Measurements from ENCODE around the gene LRMDA.

The LRMDA gene

DNA sequence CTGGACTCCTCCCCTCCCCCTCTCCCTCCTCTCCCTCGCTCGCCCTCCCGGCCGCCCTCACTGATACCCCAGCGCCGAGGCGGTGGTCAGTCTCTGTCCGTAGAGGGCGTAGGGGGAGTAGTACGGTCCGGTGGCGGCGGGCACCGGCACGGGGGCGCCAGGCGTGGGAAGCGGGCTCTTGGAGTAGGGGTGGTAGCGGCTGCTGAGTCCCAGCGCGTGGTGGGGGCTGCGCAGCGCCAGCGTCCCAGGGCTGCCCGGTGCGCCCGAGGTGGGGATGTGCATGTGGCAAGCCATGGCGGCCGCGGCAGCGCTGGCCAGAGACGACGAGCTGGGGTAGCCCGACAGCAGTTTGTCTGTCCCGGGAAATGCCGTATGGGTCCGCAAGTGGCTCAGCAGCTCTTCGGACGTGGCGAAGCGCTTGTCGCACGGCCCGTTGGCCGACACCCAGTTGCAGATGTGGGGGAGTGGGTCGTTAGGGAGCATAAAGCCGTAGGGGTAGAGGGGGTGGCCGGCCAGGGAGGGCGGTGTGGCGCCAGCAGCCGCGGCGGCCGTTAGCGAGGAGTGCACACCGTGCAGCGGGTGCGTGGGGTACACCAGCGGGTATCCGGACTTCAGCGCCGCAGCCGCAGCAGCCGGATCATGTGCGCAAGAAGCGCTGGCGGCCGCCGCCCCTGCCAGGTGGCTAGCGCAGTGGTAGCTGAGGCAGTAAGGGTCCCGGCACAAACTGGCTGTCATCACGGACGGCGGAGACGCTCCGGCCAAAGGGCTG is 32.5 kb upstream of the LRMDA start:
- no peak for TF ChIP-seq ZNF274 (IDR thresholded peaks at IDR 0.05; ENCODE audit: low read depth, low read length)
- no peak overlapping the region for H3K4me3 ChIP-seq (ENCODE audit: low read length)

DNA sequence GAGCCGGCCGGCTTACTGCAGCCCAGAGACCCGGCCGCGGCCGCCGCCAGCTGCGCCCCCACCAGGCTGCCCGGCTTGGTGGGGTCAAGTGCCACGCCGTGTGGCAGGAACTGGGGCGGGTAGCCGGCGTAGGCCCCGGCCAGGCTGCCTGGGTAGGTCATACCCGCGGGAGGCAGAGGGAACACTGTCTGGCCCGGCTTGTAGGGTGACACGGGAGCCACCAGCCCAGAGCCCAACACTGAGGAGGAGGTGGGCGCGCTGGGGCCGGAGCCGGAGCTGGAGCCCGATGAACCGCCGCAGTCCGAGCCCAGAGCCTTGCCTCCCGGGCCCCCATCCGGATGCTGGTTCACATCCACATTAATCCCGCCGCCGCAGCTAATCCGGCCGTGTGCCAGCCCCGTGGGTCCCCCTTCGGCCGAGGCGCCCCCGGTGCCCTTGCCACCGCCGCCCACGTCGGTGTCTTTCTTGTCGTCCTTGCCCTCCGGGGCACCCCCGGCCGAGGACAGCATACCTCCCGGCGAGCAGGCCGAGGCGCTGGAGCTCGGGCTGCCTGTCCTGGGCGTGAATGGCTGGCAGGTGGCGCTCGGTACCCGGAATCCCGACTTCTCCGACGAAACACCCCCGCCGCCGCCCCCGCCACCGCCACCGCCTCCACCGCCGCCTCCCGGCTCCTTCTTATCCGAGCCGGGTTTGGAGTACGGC is 31.8 kb upstream of the LRMDA start:
- TF ChIP-seq ZNF274 (IDR thresholded peaks at IDR 0.05; ENCODE audit: low read depth, low read length), result no peak
- peak overlapping the region; percentile 66; the same call in 1 of the 2 replicates for H3K4me3 ChIP-seq (ENCODE audit: low read length)

- no peak for TF ChIP-seq ZNF274 (IDR thresholded peaks at IDR 0.05; ENCODE audit: low read depth, low read length)
- peak overlapping the region; percentile 66 for H3K4me3 ChIP-seq (ENCODE audit: low read length)
These were observed 31.2 kb upstream of the LRMDA start for GRCh38 chr10:75400163-75400770.

- H3K4me3 ChIP-seq (ENCODE audit: low read length), result peak overlapping the region; percentile 66
- no peak for TF ChIP-seq ZNF274 (IDR thresholded peaks at IDR 0.05; ENCODE audit: low read depth, low read length)
These were observed 30.5 kb upstream of the LRMDA start for GRCh38 chr10:75400771-75401568.

GRCh38 chr10:75401569-75402485 is 29.6 kb upstream of the LRMDA start, which contains the start of gene ZNF503:
ZNF503 (minus strand) TSS chr10:75401764; CDS start chr10:75401419, 345 bp downstream.
- peak within 1 kb of the TSS; percentile 66 for H3K4me3 ChIP-seq (ENCODE audit: low read length)
- TF ChIP-seq ZNF274 (IDR thresholded peaks at IDR 0.05; ENCODE audit: low read depth, low read length), result no peak

GRCh38 chr10:75402486-75403143 is 28.8 kb upstream of the LRMDA start:
- H3K4me3 ChIP-seq (ENCODE audit: low read length), result peak overlapping the region; percentile 30
- TF ChIP-seq ZNF274 (IDR thresholded peaks at IDR 0.05; ENCODE audit: low read depth, low read length), result no peak

DNA sequence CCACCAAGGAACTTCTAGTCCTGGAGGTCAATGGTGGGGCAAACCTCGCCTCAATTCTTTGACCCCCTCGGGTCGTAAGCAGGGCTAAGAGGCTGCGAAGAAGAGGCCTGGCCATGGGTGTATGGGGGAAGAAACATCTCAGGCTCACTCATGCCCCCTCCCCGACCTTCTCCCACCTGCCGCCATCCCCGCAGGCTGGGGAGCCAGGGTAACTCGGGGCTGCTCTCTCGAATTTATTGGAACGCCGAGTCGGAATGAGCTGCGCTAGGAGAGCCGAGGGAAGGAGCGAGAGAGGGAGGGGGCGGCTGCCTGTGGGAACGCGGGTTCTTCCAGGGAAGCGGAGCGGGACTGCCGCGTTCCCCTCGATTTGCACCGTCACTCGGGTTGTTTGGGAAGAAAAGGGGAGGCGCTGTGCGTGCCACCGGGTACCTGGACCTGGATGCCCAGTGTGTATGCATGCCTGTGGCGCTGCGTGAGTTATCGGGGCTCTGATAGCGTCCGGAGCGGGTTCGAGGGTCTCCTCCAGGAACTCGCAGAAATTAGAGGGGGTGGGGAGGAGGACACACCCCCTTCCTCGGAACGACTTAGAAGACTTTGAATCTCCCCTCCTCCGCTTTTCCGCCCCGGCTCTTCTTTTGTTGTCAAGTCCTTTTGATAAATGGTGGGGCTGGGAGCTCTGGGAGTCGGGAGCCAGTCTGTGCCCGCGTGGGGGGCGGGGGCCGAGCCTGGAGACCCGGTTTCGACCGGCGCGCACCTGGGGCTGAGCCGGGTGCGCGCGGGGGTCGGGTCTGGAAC is 28.1 kb upstream of the LRMDA start:
- no peak for TF ChIP-seq ZNF274 (IDR thresholded peaks at IDR 0.05; ENCODE audit: low read depth, low read length)
- peak overlapping the region; percentile 30 for H3K4me3 ChIP-seq (ENCODE audit: low read length)

- TF ChIP-seq ZNF274 (IDR thresholded peaks at IDR 0.05; ENCODE audit: low read depth, low read length), result no peak
- peak overlapping the region; percentile 4 for H3K4me3 ChIP-seq (ENCODE audit: low read length)
These were observed 27.2 kb upstream of the LRMDA start for GRCh38 chr10:75403939-75404814.

DNA sequence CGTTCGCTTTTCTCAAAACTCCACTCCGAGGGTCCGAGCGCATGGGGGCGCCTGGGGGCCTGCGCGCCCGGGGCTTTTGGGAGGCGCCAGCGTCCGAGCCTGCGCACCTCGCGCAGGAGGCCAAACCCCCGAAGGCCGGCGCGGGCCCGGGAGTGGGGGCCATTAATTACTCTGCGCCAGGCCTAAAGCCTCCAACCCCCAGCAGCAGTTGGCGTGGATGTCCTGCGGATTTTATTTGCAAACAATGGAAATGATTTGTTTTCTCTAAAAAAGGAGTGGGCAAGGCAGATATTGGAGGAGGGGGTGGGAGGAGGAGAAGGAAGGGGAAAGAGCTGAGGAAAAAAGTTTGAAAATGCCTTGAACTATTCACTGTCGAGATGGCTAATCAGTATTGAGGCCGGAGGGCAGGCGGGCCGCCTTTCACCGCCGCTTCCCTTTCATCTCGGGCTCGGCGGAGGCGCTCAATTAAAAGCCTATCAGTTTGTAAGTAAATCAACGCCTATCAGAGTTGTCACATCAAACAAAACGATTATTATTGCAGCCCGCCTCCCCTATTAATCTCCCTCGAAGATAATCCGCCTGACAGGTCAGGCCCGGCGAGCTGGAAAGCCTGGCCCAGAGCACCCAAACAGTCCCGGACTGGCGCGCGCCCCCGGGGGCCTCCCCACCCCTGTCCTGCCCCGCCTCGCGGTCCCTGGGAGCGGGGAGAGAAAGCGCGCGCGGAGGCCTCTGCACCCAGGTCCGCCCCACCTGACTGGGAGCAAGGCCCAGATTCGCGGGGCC is 26.4 kb upstream of the LRMDA start:
- no peak overlapping the region for H3K4me3 ChIP-seq (ENCODE audit: low read length)
- no peak for TF ChIP-seq ZNF274 (IDR thresholded peaks at IDR 0.05; ENCODE audit: low read depth, low read length)

All from GM08714 (cell line).